ENCODE measurements around the gene DR1. TPM values are rescaled to one million over a fixed set of nuclear protein-coding genes. Genes with fewer than 3 reads are reported as not detected.

Gene DR1
- total and polyA plus RNA-seq, 2 of the 4 experiments (the other 2 are of a cell fraction), result 27.1 to 39.4 TPM

DNA sequence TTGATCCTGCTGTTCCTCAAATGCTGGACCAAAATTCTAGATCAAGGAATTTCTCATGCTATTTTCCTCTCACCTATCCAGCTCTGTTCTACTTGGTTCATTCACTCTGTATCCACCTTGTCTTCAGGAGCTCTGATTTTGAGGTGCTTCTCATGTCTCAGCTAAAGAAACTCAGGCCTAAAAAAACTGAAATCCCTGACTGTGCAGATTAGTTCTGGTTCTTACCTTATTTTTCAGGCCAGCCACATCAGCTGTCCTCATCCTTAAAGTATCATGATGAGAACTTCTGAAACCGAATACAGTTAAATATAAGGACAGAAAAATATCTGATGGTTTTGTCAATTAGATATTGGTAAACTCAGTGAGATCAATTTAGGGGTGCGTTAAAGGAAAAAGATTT lies 27.8 kb upstream of the DR1 start:
- in situ Hi-C loops (cut with MboI; ENCODE audit: low sequenced_read_pairs) (no loop called here), intact Hi-C loops (cut with micrococcal nuclease) (no loop called here), dilution Hi-C loops (cut with HindIII; ENCODE audit: low sequenced_read_pairs, unreplicated experiment) (no loop called here)
- TF ChIP-seq, protein P1, sequence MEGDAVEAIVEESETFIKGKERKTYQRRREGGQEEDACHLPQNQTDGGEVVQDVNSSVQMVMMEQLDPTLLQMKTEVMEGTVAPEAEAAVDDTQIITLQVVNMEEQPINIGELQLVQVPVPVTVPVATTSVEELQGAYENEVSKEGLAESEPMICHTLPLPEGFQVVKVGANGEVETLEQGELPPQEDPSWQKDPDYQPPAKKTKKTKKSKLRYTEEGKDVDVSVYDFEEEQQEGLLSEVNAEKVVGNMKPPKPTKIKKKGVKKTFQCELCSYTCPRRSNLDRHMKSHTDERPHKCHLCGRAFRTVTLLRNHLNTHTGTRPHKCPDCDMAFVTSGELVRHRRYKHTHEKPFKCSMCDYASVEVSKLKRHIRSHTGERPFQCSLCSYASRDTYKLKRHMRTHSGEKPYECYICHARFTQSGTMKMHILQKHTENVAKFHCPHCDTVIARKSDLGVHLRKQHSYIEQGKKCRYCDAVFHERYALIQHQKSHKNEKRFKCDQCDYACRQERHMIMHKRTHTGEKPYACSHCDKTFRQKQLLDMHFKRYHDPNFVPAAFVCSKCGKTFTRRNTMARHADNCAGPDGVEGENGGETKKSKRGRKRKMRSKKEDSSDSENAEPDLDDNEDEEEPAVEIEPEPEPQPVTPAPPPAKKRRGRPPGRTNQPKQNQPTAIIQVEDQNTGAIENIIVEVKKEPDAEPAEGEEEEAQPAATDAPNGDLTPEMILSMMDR (conservative IDR thresholded peaks at IDR 0.05; ENCODE audit: low read depth, low read length), result no peak
- TF ChIP-seq, protein P2, sequence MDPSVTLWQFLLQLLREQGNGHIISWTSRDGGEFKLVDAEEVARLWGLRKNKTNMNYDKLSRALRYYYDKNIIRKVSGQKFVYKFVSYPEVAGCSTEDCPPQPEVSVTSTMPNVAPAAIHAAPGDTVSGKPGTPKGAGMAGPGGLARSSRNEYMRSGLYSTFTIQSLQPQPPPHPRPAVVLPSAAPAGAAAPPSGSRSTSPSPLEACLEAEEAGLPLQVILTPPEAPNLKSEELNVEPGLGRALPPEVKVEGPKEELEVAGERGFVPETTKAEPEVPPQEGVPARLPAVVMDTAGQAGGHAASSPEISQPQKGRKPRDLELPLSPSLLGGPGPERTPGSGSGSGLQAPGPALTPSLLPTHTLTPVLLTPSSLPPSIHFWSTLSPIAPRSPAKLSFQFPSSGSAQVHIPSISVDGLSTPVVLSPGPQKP (IDR thresholded peaks at IDR 0.05; ENCODE audit: borderline replicate concordance, low read depth, low read length), result no peak
- TF ChIP-seq MXI1 (IDR thresholded peaks at IDR 0.05; ENCODE audit: borderline replicate concordance, low read depth, low read length) (no peak), MAFK (IDR thresholded peaks at IDR 0.05; ENCODE audit: low read depth, low read length) (no peak), RAD21 (IDR thresholded peaks at IDR 0.05; ENCODE audit: low read length) (no peak), NFE2L2 (IDR thresholded peaks at IDR 0.05; ENCODE audit: low read depth, low read length) (no peak), RFX5 (IDR thresholded peaks at IDR 0.05; ENCODE audit: low read depth, low read length) (no peak), CHD1 (IDR thresholded peaks at IDR 0.05; ENCODE audit: low read depth, low read length) (no peak), SMC3 (IDR thresholded peaks at IDR 0.05; ENCODE audit: low read depth, low read length) (no peak), CEBPB (IDR thresholded peaks at IDR 0.05; ENCODE audit: low read depth, low read length) (no peak), FOS (IDR thresholded peaks at IDR 0.05; ENCODE audit: low read depth, low read length) (no peak), RCOR1 (IDR thresholded peaks at IDR 0.05; ENCODE audit: insufficient replicate concordance, low read length) (no peak), BHLHE40 (IDR thresholded peaks at IDR 0.05; ENCODE audit: low read depth, low read length) (no peak), MAZ (IDR thresholded peaks at IDR 0.05; ENCODE audit: borderline replicate concordance, low read depth, low read length) (no peak), POLR2A (IDR thresholded peaks at IDR 0.05; ENCODE audit: low read depth, low read length) (no peak)
- TF ChIP-seq, protein P3, sequence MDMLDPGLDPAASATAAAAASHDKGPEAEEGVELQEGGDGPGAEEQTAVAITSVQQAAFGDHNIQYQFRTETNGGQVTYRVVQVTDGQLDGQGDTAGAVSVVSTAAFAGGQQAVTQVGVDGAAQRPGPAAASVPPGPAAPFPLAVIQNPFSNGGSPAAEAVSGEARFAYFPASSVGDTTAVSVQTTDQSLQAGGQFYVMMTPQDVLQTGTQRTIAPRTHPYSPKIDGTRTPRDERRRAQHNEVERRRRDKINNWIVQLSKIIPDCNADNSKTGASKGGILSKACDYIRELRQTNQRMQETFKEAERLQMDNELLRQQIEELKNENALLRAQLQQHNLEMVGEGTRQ (IDR thresholded peaks at IDR 0.05; ENCODE audit: low read depth, low read length), result no peak
- 100% methylated on average over 2 of the region's 2 CpGs; no CpG with 5 or more reads in 1 of the 2 experiments for WGBS, 2 experiments (ENCODE audit: extremely low coverage in 2 of 2, insufficient read length in 1 of 2)
- no peaks in the 10 kb centered on the region for H3K27me3 ChIP-seq (ENCODE audit: control insufficient read depth, insufficient read depth, low read length)
- no peak overlapping the region for H2AK5ac ChIP-seq (ENCODE audit: low read depth, low read length)
- H2BK20ac ChIP-seq (ENCODE audit: low read depth, low read length), result no peak overlapping the region
- no TSS peak for BruUV-seq (replicated peaks)
- H3K4me3 ChIP-seq (ENCODE audit: insufficient read depth, low read depth, low read length), result no peak overlapping the region
- H4K91ac ChIP-seq (ENCODE audit: insufficient read depth, low read depth, low read length), result no peak overlapping the region
- ChIA-PET POLR2A (ENCODE audit: unreplicated experiment) (no interaction called here), CTCF (no interaction called here)
- ATAC-seq (ENCODE audit: low read depth) (no peak), DNase-seq (no peak)
- no peaks in the 10 kb centered on the region for H3K4me1 ChIP-seq (ENCODE audit: control insufficient read depth, insufficient read depth, low read length)
- H3K14ac ChIP-seq (replicated peaks; ENCODE audit: low read depth, low read length), result no peak overlapping the region
- no peak overlapping the region for H2BK120ac ChIP-seq (ENCODE audit: low read depth, low read length)
- H3K56ac ChIP-seq (ENCODE audit: extremely low read depth, insufficient read depth, low read length), result no peak overlapping the region
- no peaks in the 10 kb centered on the region for H3K79me1 ChIP-seq (ENCODE audit: low read depth in 1 of 2, low read length in 2 of 2)
- H2AFZ ChIP-seq (replicated peaks; ENCODE audit: low read length, poor library complexity), result no peak overlapping the region
- H4K5ac ChIP-seq (ENCODE audit: low read depth, low read length), result no peak overlapping the region
- no peak overlapping the region for H3K4ac ChIP-seq (ENCODE audit: low read depth, low read length)
- H4K8ac ChIP-seq (ENCODE audit: low read depth in 2 of 2, low read length in 2 of 2), result no peak overlapping the region
- no peak overlapping the region for H3K27ac ChIP-seq (ENCODE audit: insufficient read depth, low read length)
- no peak overlapping the region for H3K23ac ChIP-seq (ENCODE audit: low read depth, low read length)
- no peak overlapping the region for H2BK5ac ChIP-seq (ENCODE audit: low read depth, low read length, poor library complexity, severe bottlenecking)
- H4K20me1 ChIP-seq (ENCODE audit: insufficient read depth, low read length), result no peaks in the 10 kb centered on the region
- no peaks in the 10 kb centered on the region for H3K9me3 ChIP-seq (ENCODE audit: control insufficient read depth, insufficient read depth, low read length)
- no peak overlapping the region for H3K4me2 ChIP-seq (ENCODE audit: low read depth, low read length)
- H3K36me3 ChIP-seq (ENCODE audit: control insufficient read depth, insufficient read depth, low read length), result no peaks in the 10 kb centered on the region
- H2AK9ac ChIP-seq (replicated peaks; ENCODE audit: low read depth, low read length, poor library complexity), result no peak overlapping the region
- H3K9ac ChIP-seq (ENCODE audit: low read depth, low read length), result no peak overlapping the region
- no peak overlapping the region for H2BK15ac ChIP-seq (ENCODE audit: low read depth, low read length)
- H3K9me1 ChIP-seq (ENCODE audit: insufficient read depth, low read length), result no peaks in the 10 kb centered on the region
- H3K18ac ChIP-seq (ENCODE audit: low read depth, low read length), result no peak overlapping the region
